ENCODE measurements around the gene ZNF91.
"Not testable (repeated sequence)": the region's sequence is repeated elsewhere in the genome, so short reads cannot be mapped to it uniquely, and the experiment has no call there.

ZNF91 gene

DNA sequence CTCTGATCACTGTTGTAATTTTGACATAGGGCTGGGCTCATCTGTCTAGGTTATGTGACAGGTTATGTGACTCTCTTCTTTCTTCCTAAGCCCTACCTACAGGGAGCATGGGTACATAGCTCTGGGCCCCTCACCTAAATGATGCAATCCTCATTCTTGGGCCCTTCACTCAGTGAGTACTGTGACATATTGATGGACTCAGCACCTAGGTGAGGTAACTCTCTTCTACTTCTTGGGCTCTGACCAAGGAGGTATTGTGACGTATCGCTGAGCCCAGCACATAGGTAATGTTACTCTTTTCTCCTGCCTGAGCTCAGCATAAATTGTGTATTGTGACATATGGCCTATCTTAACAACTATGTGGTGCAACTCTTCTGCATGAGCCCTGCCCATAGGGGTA is 76.3 kb downstream of the ZNF91 start:
- DNase-seq (ENCODE audit: low read depth in 2 of 2, low spot score in 1 of 2), result not testable (repeated sequence)

DNA sequence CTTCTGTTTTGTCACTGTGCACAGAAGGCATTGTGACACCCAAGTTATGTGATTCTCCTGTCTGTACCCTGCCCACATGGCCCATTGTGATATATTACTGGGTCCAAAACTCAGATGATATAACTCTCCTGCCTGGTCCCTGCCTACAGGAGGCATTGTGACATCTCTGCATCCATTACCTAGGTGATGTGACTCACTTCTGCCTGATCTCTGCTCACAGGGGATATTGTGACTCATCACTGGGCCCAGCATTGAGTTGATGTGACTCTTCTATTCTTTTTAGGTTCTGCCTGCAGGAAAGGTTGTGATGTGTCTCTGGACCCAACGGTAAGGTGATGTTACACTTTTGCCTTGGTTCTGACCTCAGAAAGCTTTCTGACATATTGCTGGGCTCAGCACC is 77.1 kb downstream of the ZNF91 start:
- DNase-seq (ENCODE audit: low read depth in 2 of 2, low spot score in 1 of 2), result no peak

GRCh38 chr19:23315286-23315685 is 80.0 kb downstream of the ZNF91 start:
- DNase-seq (ENCODE audit: low read depth in 2 of 2, low spot score in 1 of 2), result no peak

- DNase-seq (ENCODE audit: low read depth in 2 of 2, low spot score in 1 of 2), result no peak
Measured at GRCh38 chr19:23314505-23315251, 80.6 kb downstream of the ZNF91 start.

- DNase-seq (ENCODE audit: low read depth in 2 of 2, low spot score in 1 of 2), result no peak
Measured at GRCh38 chr19:23313196-23313595, 82.1 kb downstream of the ZNF91 start.

GRCh38 chr19:23312515-23312914 is 82.8 kb downstream of the ZNF91 start:
- no peak for DNase-seq (ENCODE audit: low read depth in 2 of 2, low spot score in 1 of 2)

DNA sequence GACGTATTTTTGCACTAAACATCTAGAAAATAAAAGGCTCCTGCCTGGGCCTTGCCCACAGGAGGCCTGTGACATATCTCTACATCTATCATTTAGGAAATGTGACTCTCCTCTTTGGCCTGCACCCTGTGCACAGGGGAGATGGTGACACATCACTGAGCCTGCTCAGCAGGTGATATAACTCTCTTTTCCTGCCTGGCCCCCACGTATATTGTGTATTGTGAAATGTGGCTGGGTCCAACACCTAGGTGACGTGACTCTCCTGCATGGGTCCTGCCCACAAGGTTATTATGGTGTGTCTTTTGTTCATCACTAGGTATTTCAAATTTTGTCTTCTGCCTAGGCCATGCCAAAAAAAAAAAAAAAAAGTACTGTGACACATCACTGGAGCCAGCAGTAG is 83.7 kb downstream of the ZNF91 start:
- DNase-seq (ENCODE audit: low read depth in 2 of 2, low spot score in 1 of 2), result no peak

DNA sequence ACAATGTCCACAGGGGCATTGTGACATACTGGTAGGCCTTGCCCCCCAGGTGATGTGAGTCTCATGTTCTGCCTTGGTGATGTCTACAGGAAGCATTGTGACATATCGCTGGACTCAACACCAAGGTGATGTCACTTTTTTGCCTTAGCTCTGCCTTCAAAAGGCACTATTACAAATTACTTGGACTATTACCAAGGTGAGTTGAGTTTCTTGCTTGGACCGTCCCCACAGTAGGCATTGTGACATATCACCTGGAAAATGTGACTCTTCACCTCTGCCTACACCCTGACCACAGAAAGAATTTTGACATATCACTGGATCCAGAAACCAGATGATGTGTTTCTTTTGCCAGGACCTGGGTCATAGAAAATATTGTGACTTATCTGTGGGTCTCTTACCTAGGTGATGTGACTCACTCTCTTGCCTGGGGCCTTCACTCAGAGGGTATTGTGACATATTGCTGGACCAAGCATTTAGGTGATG is 84.5 kb downstream of the ZNF91 start:
- no peak for DNase-seq (ENCODE audit: low read depth in 2 of 2, low spot score in 1 of 2)

DNA sequence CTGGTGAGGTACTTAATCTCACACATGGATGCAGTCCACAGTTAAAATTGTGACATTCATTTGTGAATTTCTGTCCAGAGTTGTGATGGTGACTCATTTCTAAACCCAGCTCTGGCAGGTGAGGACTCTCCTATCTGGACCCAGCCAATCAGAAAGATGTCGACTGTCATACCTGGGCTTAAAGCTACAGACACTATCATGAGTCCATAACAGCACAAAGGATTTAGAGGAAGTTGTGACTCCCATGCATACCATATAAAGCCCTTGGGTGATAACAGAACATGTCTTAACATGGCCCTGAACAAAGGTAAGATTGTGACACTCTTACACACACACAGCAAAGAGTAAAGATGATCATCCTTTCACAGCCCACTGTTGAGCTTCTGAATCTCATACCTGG is 85.3 kb downstream of the ZNF91 start:
- no peak for DNase-seq (ENCODE audit: low read depth in 2 of 2, low spot score in 1 of 2)

GRCh38 chr19:23305555-23305954 is 89.7 kb downstream of the ZNF91 start:
- no peak for DNase-seq (ENCODE audit: low read depth in 2 of 2, low spot score in 1 of 2)

- no peak for DNase-seq (ENCODE audit: low read depth in 2 of 2, low spot score in 1 of 2)
Measured at GRCh38 chr19:23304238-23304637, 91.0 kb downstream of the ZNF91 start.

GRCh38 chr19:23294141-23294540 is 101.1 kb downstream of the ZNF91 start:
- DNase-seq (ENCODE audit: low read depth in 2 of 2, low spot score in 1 of 2), result no peak

DNA sequence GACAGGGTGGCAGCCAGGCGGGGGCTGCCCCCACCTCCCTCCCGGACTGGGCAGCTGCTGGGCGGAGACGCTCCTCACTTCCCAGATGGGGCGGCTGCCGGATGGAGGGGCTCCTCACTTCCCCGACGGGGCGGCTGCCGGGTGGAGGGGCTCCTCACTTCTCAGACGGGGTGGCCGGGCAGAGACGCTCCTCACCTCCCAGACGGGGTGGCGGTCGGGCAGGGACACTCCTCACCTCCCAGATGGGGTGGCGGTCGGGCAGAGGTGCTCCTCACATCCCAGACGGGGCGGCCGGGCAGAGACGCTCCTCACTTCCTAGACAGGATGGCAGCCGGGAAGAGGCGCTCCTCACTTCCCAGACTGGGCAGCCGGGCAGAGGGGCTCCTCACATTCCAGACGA is 105.3 kb downstream of the ZNF91 start:
- DNase-seq (ENCODE audit: low read depth in 2 of 2, low spot score in 1 of 2), result not testable (repeated sequence)
